IPS-15b (cell line): ENCODE results near the gene COL4A1.

Experiments
- H3K27me3 ChIP-seq: one replicate; pipeline ENCODE4 v1.6.1; 2013; ENCODE audit warnings: low read length; ENCODE audit not compliant: control insufficient read depth, insufficient read depth
- H3K36me3 ChIP-seq: one replicate; pipeline ENCODE4 v1.6.1; 2013; ENCODE audit warnings: low read length; ENCODE audit not compliant: control insufficient read depth, insufficient read depth
- H3K4me1 ChIP-seq: one replicate; pipeline ENCODE4 v1.6.1; 2013; ENCODE audit warnings: mild to moderate bottlenecking, low read length; ENCODE audit not compliant: control insufficient read depth, insufficient read depth
- H3K4me3 ChIP-seq: one replicate; pipeline ENCODE4 v1.5.1; 2013; ENCODE audit warnings: low read depth, low read length
- H3K9ac ChIP-seq: one replicate; pipeline ENCODE4 v1.6.1; 2013; ENCODE audit warnings: low read depth, mild to moderate bottlenecking, low read length
- H3K9me3 ChIP-seq: one replicate; pipeline ENCODE4 v1.6.1; 2013; ENCODE audit warnings: mild to moderate bottlenecking, low read length; ENCODE audit not compliant: control insufficient read depth, insufficient read depth

COL4A1 gene

GRCh38 chr13:110310541-110311442, 3.8 kb upstream of the COL4A1 start:
- Histone ChIP-seq H3K4me3 (no peak overlapping the region), H3K9me3 (no peaks in the 10 kb centered on the region), H3K27me3 (peaks cover 16% of the 10 kb centered on the region), H3K9ac (no peak overlapping the region), H3K4me1 (peaks cover 3% of the 10 kb centered on the region), H3K36me3 (no peaks in the 10 kb centered on the region)

- H3K36me3 ChIP-seq, result no peaks in the 10 kb centered on the region
- H3K9me3 ChIP-seq, result no peaks in the 10 kb centered on the region
- H3K9ac ChIP-seq, result no peak overlapping the region
- peaks cover 25% of the 10 kb centered on the region for H3K27me3 ChIP-seq
- no peak overlapping the region for H3K4me3 ChIP-seq
- peaks cover 3% of the 10 kb centered on the region for H3K4me1 ChIP-seq
Measured at GRCh38 chr13:110309661-110310524, 2.9 kb upstream of the COL4A1 start.

GRCh38 chr13:110308656-110309359, 1.9 kb upstream of the COL4A1 start:
- H3K9me3 ChIP-seq, result no peaks in the 10 kb centered on the region
- H3K4me3 ChIP-seq, result peak overlapping the region; percentile 88
- no peaks in the 10 kb centered on the region for H3K36me3 ChIP-seq
- H3K4me1 ChIP-seq, result peaks cover 3% of the 10 kb centered on the region
- H3K9ac ChIP-seq, result no peak overlapping the region
- peaks cover 27% of the 10 kb centered on the region for H3K27me3 ChIP-seq

- Histone ChIP-seq H3K9ac (peak overlapping the region; percentile 62), H3K4me1 (peaks cover 3% of the 10 kb centered on the region), H3K36me3 (no peaks in the 10 kb centered on the region), H3K9me3 (no peaks in the 10 kb centered on the region), H3K27me3 (peaks cover 27% of the 10 kb centered on the region), H3K4me3 (peak overlapping the region; percentile 88)
Measured at GRCh38 chr13:110307767-110308655, 1.1 kb upstream of the COL4A1 start.

- H3K9me3 ChIP-seq, result no peaks in the 10 kb centered on the region
- peaks cover 3% of the 10 kb centered on the region for H3K4me1 ChIP-seq
- no peaks in the 10 kb centered on the region for H3K36me3 ChIP-seq
- H3K27me3 ChIP-seq, result peaks cover 27% of the 10 kb centered on the region
- H3K9ac ChIP-seq, result peak overlapping the region; percentile 58
- peak overlapping the region; percentile 88 for H3K4me3 ChIP-seq
Measured at GRCh38 chr13:110306340-110306959, 507 bp downstream of the COL4A1 start.

GRCh38 chr13:110305949-110306339, 1.0 kb downstream of the COL4A1 start:
- Histone ChIP-seq H3K36me3 (no peaks in the 10 kb centered on the region), H3K4me1 (peaks cover 3% of the 10 kb centered on the region), H3K4me3 (peak overlapping the region; percentile 88), H3K9me3 (no peaks in the 10 kb centered on the region), H3K27me3 (peaks cover 27% of the 10 kb centered on the region), H3K9ac (no peak overlapping the region)

- peaks cover 3% of the 10 kb centered on the region for H3K4me1 ChIP-seq
- H3K9me3 ChIP-seq, result no peaks in the 10 kb centered on the region
- peaks cover 27% of the 10 kb centered on the region for H3K27me3 ChIP-seq
- no peaks in the 10 kb centered on the region for H3K36me3 ChIP-seq
- H3K4me3 ChIP-seq, result peak overlapping the region; percentile 88
- no peak overlapping the region for H3K9ac ChIP-seq
Measured at GRCh38 chr13:110305544-110305943, 1.4 kb downstream of the COL4A1 start.

GRCh38 chr13:110305001-110305400, 2.0 kb downstream of the COL4A1 start:
- Histone ChIP-seq H3K4me1 (peaks cover 3% of the 10 kb centered on the region), H3K27me3 (peaks cover 27% of the 10 kb centered on the region), H3K9me3 (no peaks in the 10 kb centered on the region), H3K4me3 (no peak overlapping the region), H3K9ac (no peak overlapping the region), H3K36me3 (no peaks in the 10 kb centered on the region)

GRCh38 chr13:110304256-110304655, 2.7 kb downstream of the COL4A1 start:
- Histone ChIP-seq H3K4me3 (no peak overlapping the region), H3K4me1 (peaks cover 4% of the 10 kb centered on the region), H3K9ac (no peak overlapping the region), H3K36me3 (no peaks in the 10 kb centered on the region), H3K27me3 (peaks cover 27% of the 10 kb centered on the region), H3K9me3 (no peaks in the 10 kb centered on the region)

- H3K9ac ChIP-seq, result no peak overlapping the region
- H3K4me1 ChIP-seq, result peaks cover 6% of the 10 kb centered on the region
- H3K4me3 ChIP-seq, result no peak overlapping the region
- peaks cover 22% of the 10 kb centered on the region for H3K27me3 ChIP-seq
- no peaks in the 10 kb centered on the region for H3K36me3 ChIP-seq
- no peaks in the 10 kb centered on the region for H3K9me3 ChIP-seq
Measured at GRCh38 chr13:110303644-110304043, 3.3 kb downstream of the COL4A1 start.
